Stimulated activated naive CD8-positive, alpha-beta T cell treated with anti-CD3 and anti-CD28 coated beads, Interleukin-15, amount 100 ng/mL, for 72 hours (primary cell): Measurements from ENCODE around the gene ATRN.
A peak's percentile ranks its signal among the peaks of the same experiment; 100 is the strongest.

ENCODE experiments used
- ATAC-seq: fragments of 150-1000 bp; cut with Tn5 transposase; 2 replicates; pipeline ENCODE4 v1.10.0; 2021; ENCODE audit warnings: mild to moderate bottlenecking, moderate library complexity
- DNase-seq, 2 donors: peaks; one replicate each; pipeline ENCODE4 v3.0.0; 2021 to 2022
- H3K27ac Mint-ChIP-seq, 2 donors: one replicate each; pipeline ENCODE4 v1.8.0; 2022; ENCODE audit warnings: mild to moderate bottlenecking in 2 of 2, mixed read lengths in 2 of 2, moderate library complexity in 2 of 2
- H3K27me3 Mint-ChIP-seq: one replicate; pipeline ENCODE4 v1.8.0; 2022; ENCODE audit warnings: mixed read lengths
- H3K4me1 Mint-ChIP-seq: one replicate; pipeline ENCODE4 v1.8.0; 2022; ENCODE audit warnings: mild to moderate bottlenecking, mixed read lengths
- H3K4me3 Mint-ChIP-seq, 2 donors: one replicate each; pipeline ENCODE4 v1.8.0; 2022; ENCODE audit warnings: mild to moderate bottlenecking in 2 of 2, mixed read lengths in 2 of 2, moderate library complexity in 1 of 2
- H3K9me3 Mint-ChIP-seq, 2 donors: one replicate each; pipeline ENCODE4 v1.8.0; 2022; ENCODE audit warnings: mixed read lengths in 2 of 2

The ATRN gene

DNA sequence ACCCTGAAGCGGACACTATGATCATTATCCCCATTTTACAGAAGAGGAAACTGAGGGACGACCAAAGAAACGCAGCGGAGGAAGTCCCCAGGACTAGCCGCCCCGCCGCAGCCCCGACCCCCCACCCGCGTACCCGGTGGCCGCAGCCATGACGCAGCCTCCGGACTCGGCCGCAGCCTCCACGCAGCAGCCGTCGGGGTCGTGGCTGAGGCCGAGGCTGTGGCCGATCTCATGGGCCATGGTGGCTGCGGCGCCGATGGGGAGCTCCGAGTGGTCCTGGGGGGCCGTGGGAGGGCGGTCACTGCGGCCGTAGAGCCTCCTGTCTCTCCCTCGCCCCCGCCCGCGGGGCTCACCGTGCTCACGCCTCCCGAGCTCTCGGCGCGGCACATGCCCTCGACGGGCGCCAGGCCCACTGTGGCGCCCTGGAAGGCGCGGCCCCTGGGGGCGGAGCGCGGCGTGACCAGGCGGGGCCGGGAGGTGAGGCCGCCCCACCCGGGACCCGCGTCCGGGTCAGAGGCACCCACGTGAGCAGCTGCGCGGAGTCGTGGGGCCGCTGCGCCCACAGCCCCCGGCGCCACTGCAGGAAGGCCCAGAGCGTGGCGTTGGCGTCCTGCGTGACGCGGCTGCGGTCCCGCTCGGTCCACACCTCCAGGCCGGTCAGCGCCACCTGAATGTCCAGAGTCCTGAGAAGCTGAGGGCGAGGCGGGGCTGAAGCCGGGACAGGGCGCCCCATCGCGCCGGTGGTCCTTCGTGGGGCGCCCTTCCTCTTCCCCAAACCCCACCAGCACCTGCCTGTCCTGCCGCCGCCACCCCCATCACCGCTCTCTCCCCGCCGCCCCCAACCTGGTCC lies 202.6 kb downstream of the ATRN start:
- H3K27me3 Mint-ChIP-seq, result peaks cover 99% of the 10 kb centered on the region
- H3K4me1 Mint-ChIP-seq, result peaks cover 18% of the 10 kb centered on the region
- H3K9me3 Mint-ChIP-seq, result no peaks in the 10 kb centered on the region
- peak overlapping the region in 1 of 2 donors; percentile 26 for H3K4me3 Mint-ChIP-seq
- no peak overlapping the region for H3K27ac Mint-ChIP-seq
- no peak for ATAC-seq
- DNase-seq, result no peak

DNA sequence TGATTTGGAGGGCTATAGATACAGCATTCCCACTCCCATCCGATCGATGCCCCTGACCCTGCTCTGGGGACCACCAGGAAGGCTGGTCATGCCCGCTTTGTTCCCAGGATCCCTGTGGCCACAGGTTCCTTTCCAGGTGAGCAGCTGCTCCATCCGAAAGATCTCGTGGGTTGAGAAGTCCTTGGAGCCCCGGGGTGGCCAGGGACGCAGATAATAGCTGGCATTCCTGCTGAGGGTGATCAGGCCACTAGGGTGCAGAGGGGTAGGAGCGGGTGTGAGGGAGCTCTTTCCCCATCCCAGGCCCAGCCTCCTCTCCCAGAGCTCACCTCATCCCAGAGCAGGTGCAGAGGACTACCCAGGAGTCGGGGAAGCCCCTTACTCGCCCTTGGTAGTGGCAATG lies 203.6 kb downstream of the ATRN start:
- DNase-seq (no peak), ATAC-seq (no peak)
- Mint-ChIP-seq H3K4me1 (peaks cover 18% of the 10 kb centered on the region), H3K27ac (no peak overlapping the region), H3K9me3 (no peaks in the 10 kb centered on the region), H3K4me3 (no peak overlapping the region), H3K27me3 (peaks cover 99% of the 10 kb centered on the region)

DNA sequence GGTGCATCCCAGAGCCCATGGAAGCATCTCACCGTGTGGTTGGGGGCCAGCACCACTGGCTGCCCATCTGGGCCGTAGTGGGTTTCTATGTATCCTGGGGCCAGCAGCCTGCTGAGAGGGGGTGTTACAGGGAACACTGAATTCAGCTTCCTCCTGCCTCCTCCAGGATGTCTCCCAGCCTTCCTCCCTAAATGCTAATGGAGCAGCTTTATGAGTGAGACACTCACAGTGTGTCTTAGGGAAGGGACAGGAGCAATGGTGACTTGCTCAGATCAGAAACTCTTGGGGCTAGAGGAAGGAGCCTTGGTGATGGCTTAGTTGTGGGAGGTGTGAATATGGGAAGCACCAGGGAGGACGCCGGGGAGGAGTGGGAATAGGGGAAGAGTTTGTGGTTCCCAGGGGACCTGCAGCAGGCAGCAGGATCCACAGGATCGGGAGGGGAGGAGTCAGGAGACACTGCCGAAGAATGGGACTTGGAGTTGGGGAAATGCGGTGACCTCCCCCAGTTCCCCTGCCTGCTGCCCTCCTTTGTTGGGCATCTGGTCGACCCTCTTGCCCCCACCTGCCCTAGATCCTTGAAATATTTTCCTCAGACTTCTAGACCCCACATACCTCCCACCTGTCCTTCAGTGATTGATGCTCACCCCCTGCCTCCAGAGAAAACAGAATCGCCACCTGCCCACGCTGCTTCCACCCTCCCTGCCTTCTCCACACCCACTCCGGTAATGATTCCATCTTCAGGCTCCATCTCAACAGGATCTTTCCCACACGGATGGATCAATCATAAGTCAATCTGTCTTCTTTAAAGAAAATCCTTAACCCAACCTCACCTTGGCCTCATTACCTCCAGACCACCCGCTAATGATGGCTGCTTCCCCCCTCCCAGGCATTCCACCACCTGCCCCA lies 204.4 kb downstream of the ATRN start:
- no peaks in the 10 kb centered on the region for H3K9me3 Mint-ChIP-seq
- peaks cover 18% of the 10 kb centered on the region for H3K4me1 Mint-ChIP-seq
- H3K27ac Mint-ChIP-seq, result no peak overlapping the region
- H3K4me3 Mint-ChIP-seq, result no peak overlapping the region
- H3K27me3 Mint-ChIP-seq, result peaks cover 99% of the 10 kb centered on the region
- ATAC-seq, result no peak
- no peak for DNase-seq

DNA sequence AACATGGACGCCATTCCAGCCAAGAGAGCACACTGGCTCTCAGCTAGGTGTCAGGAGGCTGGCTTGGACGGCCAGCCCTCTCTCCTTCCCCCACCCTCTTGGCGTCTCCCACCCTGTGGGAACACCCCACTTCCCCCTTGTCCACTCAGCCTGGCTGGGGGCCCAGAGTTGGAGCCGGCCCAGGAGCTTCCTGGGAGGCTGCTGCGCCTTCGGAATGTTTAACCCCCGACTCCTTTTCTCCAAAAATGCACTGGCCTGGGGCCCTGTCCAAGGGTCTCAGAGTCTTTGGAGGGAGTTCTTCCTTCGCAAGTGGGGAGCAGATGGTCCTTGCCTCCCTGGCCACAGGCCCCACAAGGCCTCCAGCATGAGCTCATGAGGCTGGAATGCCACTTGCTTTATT lies 206.9 kb downstream of the ATRN start:
- peaks cover 97% of the 10 kb centered on the region for H3K27me3 Mint-ChIP-seq
- H3K27ac Mint-ChIP-seq, result no peak overlapping the region
- DNase-seq (no peak), ATAC-seq (no peak)
- peaks cover 17% of the 10 kb centered on the region for H3K4me1 Mint-ChIP-seq
- no peaks in the 10 kb centered on the region for H3K9me3 Mint-ChIP-seq
- H3K4me3 Mint-ChIP-seq, result no peak overlapping the region

DNA sequence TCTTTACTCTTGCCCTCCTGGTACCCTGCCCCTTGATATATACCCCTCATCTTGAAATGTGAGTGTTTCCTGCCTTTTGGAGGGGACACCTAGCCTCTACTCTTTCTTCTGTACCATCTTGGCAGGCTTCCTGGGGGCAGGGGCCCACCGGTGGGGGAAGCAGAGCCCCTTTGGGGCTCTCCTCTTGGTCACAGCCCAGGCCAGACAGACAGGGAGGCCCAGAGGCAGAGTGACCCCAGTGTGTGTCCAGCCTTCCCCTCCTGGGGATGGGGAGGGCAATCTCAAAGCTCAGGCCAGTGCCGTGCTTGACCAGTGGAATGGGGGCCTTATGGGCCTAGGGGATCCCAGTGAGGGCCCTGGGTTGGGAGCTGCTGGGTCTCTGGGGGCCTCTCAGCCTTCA lies 207.4 kb downstream of the ATRN start:
- Mint-ChIP-seq H3K4me3 (no peak overlapping the region), H3K27ac (no peak overlapping the region), H3K27me3 (peaks cover 97% of the 10 kb centered on the region), H3K9me3 (no peaks in the 10 kb centered on the region), H3K4me1 (peaks cover 13% of the 10 kb centered on the region)
- ATAC-seq (no peak), DNase-seq (no peak)

DNA sequence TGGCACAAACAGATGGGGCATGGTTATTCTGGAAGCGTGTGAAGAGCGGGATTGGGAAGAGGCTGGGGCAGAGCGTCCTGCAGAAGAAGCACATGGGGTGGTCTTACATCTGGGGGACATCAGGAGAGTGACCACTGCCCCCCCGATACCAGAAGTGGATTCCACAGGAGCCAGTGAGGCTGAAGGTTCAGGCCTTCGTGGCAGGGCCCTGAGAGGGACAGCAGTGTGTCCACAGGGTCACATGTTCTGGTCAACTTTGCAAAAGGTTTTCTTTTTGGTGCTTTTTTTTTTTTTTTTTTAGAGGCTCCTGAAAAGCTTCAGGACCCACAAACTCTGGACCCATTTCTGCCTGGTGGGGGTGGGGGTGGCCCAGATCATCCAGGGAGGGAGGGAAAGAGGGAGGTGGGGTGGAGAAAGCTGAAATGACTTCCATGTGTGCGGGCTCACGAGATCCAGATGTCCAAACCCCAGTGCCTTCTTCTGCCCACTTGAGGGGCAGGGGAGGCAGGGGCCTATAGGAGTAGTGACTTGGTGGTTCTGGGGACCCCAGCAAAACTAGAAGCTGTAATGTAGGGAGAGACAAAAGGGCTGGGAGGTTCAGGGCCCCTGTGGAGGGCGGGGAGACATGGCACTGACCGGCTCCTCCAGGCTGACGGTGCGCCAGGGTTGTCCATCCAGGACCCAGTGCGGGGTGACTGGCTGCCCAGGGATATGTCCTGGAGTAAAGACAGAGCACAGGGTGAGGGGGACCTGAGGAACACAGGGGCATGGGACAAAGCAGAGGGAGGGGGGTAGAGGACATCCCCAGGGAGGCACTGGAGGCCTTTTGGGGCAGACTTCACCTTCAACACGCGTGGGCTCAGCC lies 208.3 kb downstream of the ATRN start:
- no peak overlapping the region for H3K4me3 Mint-ChIP-seq
- peaks cover 13% of the 10 kb centered on the region for H3K4me1 Mint-ChIP-seq
- no peak overlapping the region for H3K27ac Mint-ChIP-seq
- peaks cover 96% of the 10 kb centered on the region for H3K27me3 Mint-ChIP-seq
- ATAC-seq, result no peak
- no peaks in the 10 kb centered on the region for H3K9me3 Mint-ChIP-seq
- DNase-seq, result no peak

DNA sequence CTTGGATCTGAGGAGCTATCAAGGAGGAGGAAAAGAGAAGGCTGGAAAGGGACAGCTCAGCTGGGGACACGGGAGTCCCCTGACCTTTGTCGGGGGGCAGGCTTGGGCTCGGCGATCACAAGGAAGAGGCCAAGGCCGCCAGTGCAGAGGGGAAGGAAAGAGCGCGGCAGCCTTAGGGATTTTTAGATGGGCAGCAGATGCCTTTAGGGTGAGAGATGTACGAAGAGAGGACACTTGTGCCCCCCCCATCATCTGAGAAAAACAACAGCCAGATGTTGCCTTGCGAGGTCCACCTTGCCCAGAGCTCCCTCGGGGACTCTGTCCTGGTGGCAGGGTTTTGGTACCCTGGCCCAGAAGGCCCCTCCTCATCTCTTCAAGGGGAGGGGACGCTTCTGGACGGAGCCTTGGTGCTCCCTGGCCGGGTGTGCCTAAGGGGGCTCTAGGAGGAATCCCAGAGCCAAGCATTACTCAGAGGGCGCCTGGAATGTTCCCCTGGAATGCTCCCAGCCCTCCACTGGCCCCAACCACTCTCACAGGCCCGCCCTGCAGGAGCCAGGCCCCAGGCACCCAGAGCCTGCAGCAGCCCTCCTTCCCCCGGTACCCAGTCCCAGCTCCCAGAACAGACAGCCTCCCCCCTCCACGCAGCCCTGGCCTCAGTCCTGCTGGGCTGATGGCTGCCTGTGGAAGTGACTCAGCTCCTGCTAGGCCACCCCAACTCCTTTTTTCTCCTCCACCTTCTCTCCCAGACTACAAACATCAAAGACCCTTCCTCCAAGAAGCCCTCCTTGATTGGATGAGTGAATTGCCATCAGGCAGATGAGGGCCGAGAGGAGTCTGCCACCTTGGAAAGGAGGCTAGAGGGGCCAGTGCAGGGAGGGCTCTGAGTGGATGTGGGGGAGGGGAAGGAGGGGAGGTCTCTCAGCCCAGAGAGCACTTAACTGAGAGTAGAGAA lies 209.2 kb downstream of the ATRN start:
- no peaks in the 10 kb centered on the region for H3K9me3 Mint-ChIP-seq
- H3K27me3 Mint-ChIP-seq, result peaks cover 95% of the 10 kb centered on the region
- DNase-seq, result no peak
- no peak overlapping the region for H3K4me3 Mint-ChIP-seq
- no peak overlapping the region for H3K27ac Mint-ChIP-seq
- ATAC-seq, result no peak
- H3K4me1 Mint-ChIP-seq, result peaks cover 13% of the 10 kb centered on the region

DNA sequence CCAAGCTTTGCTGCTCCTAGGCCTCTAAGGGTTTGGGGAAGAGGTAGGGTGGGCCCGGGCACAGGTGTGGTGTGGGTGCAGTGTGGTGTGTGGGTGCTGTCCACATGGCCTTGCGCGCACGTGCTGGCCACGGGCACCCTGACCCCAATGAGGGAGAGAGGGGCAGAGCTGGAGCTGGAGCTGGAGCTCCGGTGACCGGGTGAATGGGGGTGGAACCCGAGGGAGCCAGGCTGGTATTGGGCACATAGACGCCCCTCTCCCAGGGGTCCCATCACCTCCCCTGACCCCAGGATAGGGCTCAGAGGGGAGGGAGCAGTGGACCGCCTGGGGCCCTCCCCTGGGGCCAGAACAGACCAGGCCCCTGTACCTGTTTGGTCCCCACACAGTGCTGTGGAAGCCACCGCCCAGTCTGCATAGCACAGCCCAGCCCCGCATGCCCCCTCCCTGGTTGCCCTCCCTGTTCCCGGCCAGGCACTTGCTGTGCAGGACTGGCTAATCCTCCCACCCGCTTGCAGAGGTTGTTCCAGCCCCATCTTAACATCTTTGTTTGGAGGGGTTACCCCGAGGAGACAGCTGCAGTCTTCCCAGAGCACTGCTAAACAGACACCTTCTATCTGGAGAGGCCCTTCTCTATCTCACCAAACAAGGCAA lies 210.0 kb downstream of the ATRN start:
- DNase-seq (no peak), ATAC-seq (peak; percentile 46)
- Mint-ChIP-seq H3K27ac (no peak overlapping the region), H3K4me1 (peaks cover 13% of the 10 kb centered on the region), H3K27me3 (peaks cover 95% of the 10 kb centered on the region), H3K9me3 (no peaks in the 10 kb centered on the region), H3K4me3 (peak overlapping the region in 1 of 2 donors; percentile 42)

DNA sequence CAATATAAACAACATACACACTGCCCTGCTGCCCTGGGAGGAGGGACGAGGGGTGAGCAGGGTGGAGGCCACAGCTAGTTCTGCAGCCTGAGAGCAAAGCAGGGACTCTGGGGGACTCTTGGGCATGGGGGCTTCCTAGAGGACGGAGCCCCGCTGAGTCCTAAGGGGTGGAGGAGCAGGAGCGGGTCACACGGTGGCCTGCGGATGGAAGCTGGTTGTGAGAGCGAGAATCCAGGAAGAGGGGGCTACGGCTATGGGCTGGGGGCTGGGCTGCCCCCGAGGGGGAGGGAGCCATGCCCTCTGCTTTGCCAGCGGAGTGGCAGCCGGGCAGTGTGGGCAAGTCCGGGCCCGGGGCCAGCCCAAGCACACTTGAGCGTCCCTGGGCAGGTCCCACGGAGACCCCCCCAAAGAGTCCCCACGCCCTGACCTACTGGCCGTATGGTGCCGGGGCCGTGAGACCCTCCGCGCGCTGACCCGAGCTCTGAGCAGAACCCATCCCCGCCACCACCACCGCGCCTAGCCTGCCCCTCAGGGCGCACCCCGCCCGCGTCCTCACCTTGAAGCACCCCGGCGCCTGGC lies 210.6 kb downstream of the ATRN start:
- ATAC-seq (peak; percentile 35), DNase-seq (no peak)
- Mint-ChIP-seq H3K27me3 (peaks cover 95% of the 10 kb centered on the region), H3K9me3 (no peaks in the 10 kb centered on the region), H3K27ac (no peak overlapping the region), H3K4me1 (peaks cover 13% of the 10 kb centered on the region), H3K4me3 (peak overlapping the region in 1 of 2 donors; percentile 42)

DNA sequence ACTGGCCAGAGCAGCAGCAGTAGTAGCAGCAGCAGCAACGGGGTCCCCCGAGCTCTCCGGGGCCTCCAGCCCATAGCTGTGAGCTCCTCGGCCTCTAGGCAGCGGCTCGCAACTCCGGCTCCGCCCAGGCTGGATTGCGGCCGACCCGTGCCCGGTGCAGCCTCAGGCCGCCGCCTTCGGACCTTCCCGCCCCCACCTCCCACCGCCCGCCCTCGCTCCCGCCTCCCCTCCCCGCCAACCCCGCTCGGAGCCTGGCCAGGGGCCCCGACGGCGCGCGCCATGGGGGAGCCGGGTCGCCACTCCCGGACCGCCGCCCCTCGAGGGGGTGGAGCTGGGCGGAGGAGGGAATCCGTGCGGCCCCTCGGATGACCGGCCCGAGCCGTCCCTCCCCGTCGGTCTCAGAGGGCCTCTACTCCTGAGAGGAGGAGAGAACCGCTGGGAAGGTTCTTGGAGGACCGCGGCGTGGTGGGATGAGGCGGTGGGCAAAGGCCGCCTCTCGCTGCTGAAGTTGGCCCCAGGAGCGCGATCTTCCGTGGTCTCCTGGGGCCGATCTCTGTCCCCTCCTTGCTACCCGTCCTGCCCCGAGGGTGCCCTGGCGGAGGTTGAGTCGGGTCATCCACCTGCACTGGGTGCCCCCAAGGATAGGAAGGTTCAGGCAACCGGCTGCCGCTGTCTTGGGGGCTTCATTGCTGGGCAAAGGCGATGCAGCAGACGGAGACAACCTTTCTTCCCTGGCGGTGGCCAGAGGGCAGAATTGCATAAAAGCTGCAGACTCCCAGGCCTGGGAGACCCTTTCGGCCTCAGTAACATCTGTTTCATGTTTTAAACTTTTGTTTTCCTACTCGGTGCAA lies 211.3 kb downstream of the ATRN start, which contains the start of gene ADAM33:
Gene ADAM33 (minus strand): TSS at position 80 of the 851 bp plus-strand sequence. CDS start 6 bp downstream, at position 74.
- Mint-ChIP-seq H3K27me3 (peaks cover 95% of the 10 kb centered on the region), H3K9me3 (no peaks in the 10 kb centered on the region), H3K27ac (no peak within 1 kb of the TSS), H3K4me1 (peaks cover 8% of the 10 kb centered on the region), H3K4me3 (peak within 1 kb of the TSS in 1 of 2 donors; percentile 42)
- DNase-seq (no peak), ATAC-seq (peak; percentile 5)

DNA sequence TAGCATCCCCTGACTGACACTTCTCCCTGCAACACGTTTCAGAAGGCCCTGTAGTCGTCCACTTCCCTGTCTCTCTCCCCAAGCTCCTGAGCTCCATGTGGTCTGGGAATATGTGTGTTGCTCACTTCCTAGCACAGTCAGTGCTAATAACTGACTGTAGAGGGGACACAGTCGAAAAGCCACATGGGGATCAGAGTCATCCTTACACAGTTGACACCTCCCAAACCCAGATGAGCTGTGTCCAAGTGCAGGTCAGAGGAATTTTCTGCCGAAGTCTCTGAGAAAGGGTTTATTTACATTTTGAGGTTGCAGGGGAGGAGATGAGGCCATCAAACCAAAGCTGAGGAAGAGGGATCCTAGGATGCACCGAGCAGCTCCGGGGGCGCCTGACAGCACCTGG lies 214.5 kb downstream of the ATRN start:
- Mint-ChIP-seq H3K27ac (no peak overlapping the region), H3K9me3 (no peaks in the 10 kb centered on the region), H3K27me3 (peaks cover 70% of the 10 kb centered on the region), H3K4me1 (peaks cover 8% of the 10 kb centered on the region), H3K4me3 (no peak overlapping the region)
- no peak for ATAC-seq
- DNase-seq, result no peak

DNA sequence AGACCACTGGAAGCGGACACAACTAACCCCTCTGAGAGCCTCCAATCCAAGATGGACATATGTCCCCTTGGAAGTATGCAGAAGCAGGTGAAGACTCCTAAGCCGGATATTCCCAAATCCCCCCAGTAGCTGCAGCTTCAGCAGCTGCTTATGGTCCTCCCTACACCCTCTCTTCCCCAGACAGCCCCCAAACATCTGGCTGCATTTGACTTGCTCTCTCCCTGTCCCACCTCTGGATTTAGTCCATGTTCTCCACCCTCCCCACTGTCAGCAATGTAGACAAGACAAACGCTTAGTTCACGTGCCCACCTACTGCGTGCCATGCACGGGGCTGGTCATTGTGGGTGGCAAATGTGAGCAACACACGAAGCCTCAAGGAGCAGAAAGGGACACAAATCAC lies 215.6 kb downstream of the ATRN start:
- Mint-ChIP-seq H3K9me3 (no peaks in the 10 kb centered on the region), H3K27me3 (peaks cover 60% of the 10 kb centered on the region), H3K27ac (no peak overlapping the region), H3K4me1 (peaks cover 2% of the 10 kb centered on the region), H3K4me3 (no peak overlapping the region)
- ATAC-seq, result no peak
- no peak for DNase-seq

DNA sequence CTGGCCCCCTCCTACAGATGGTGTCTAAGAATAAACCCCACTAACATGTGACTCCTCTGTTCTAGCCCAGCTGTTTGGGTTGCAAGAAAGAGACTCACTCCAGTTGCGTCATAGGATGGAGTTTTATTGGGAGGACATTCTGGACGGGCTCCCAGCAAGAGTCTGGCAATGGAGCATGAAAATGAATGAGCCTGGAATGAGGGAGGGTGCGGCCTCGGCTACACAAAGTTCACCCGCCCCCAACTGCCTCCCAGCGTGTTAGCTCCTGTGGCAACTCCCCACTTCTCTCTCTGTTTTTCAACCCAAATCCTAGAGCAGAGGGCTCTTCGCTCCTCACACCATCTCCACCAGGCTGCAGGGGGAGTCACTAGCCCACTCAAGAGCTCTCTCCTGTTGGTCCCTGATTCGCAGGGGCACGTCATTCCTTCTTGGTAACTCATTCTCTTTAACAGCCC lies 216.1 kb downstream of the ATRN start:
- H3K4me3 Mint-ChIP-seq, result no peak overlapping the region
- DNase-seq (no peak), ATAC-seq (no peak)
- H3K27me3 Mint-ChIP-seq, result peaks cover 56% of the 10 kb centered on the region
- no peak overlapping the region for H3K27ac Mint-ChIP-seq
- no peaks in the 10 kb centered on the region for H3K9me3 Mint-ChIP-seq
- H3K4me1 Mint-ChIP-seq, result no peaks in the 10 kb centered on the region
